IPS DF 4.7 (cell line): ENCODE results near the gene SNX13.
"Not testable (repeated sequence)": the region's sequence is repeated elsewhere in the genome, so short reads cannot be mapped to it uniquely, and the experiment has no call there.

Experiments
- DNase-seq: peaks from one replicate; pipeline ENCODE4 v3.0.0-alpha.2; 2013; ENCODE audit warnings: low spot score; ENCODE audit errors: extremely low read depth

Gene SNX13

GRCh38 chr7:17854261-17855047 is 85.8 kb downstream of the SNX13 start:
- no peak for DNase-seq

DNA sequence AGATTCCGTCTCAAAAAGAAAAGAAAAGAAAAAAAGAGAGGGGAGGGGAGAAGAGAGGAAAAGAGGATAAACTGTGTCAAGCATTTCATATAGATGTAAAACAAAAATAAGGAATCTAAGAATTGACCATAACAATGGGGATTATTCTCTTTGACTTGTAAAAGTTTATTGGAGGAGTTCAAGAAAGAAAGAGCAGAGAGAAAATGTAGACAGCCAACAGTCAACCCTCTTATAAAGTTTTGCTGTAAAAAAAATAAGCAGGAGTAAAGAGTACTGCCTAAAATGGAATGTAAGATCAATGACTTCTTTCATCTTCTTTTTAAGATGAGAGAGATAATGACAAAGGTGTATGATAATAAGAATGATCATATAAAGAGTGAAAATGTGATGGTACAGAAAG is 87.9 kb downstream of the SNX13 start:
- DNase-seq, result no peak

- no peak for DNase-seq
Measured at GRCh38 chr7:17849504-17849903, 90.8 kb downstream of the SNX13 start.

GRCh38 chr7:17848516-17848915 is 91.8 kb downstream of the SNX13 start:
- no peak for DNase-seq

- no peak for DNase-seq
Measured at GRCh38 chr7:17846935-17847334, 93.4 kb downstream of the SNX13 start.

DNA sequence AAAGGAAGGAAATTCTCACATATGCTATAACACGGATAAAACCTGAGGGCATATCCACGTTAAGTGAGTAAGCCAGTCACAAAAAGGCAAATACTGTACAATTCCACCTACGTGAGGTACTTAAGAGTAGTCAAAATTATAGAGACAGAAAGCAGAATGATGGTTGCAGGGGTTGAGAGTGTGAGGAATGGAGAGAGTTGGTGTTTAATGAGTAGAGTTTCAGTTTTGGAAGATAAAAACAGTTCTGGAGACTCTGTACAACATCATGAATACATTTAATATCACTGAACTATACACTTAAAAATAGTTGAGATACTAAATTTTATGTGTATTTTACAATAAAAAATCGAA is 95.1 kb downstream of the SNX13 start:
- no peak for DNase-seq

DNA sequence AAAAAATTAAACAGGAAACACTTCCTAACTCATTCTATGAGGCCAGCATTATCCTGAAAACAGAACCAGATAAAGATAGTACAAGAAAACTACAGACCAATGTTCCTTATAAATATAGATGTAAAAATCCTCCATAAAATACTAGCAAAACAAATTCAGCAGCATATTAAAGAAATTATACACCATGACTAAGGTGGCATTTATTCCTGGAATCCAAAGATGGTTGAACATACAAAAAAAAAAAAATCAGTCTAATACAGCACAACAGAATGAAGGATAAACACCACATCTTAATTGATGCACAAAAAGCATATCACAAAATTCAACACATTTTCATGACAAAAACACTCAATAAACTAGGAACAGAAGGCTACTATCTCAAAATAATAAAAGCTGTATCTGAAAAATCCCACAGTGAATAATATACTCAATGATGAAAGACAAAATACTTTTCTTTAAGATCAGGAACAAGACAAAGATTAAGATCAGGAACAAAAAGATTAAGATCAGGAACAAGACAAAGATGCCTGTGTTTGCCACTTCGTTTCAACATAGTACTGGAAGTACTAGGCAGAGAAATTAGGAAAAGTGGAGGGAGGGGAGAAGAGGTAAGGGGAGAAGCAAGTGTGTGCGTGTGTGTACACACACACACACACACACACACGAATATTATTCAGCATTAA is 95.6 kb downstream of the SNX13 start:
- no peak for DNase-seq

DNA sequence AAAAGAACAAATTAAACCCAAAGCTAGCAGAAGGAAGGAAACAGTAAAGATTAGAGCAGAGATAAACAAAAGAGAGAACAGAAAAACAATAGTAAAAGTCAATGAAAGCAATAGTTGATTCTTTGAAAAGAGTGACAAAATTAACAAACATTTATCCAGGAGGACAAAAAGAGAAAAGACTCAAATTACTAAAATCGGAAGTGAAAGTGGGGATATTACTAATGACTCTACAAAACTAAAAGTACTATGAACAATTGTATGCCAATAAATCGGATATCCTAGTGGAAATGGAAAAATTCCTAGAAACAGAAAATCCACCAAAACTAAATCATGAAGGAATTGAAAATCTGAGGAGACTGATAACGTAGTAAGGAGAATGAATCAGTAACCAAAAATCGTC is 96.3 kb downstream of the SNX13 start:
- DNase-seq, result no peak

DNA sequence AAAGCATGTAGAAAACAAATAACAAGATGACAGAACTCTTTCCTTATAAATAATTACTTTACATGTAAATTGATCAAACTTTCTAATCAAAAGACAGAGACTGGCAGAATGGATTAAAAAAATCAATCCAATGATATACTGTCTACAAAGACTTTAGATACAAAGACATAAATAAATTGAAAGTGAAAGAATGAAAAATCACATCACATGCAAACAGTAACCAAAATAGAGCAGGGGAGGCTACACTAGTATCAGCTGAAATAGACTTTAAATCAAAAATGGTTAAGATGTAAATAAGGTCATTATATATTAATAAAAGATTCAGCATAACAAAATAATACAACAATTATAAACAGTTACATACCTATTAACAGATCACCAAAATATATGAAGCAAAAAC is 97.3 kb downstream of the SNX13 start:
- DNase-seq, result no peak

GRCh38 chr7:17832820-17833355 is 107.4 kb downstream of the SNX13 start:
- DNase-seq, result no peak

GRCh38 chr7:17832242-17832641 is 108.1 kb downstream of the SNX13 start:
- DNase-seq, result no peak

- DNase-seq, result no peak
Measured at GRCh38 chr7:17830206-17830605, 110.1 kb downstream of the SNX13 start.

- no peak for DNase-seq
Measured at GRCh38 chr7:17829001-17829400, 111.3 kb downstream of the SNX13 start.

- DNase-seq, result no peak
Measured at GRCh38 chr7:17822547-17823173, 117.6 kb downstream of the SNX13 start.

DNA sequence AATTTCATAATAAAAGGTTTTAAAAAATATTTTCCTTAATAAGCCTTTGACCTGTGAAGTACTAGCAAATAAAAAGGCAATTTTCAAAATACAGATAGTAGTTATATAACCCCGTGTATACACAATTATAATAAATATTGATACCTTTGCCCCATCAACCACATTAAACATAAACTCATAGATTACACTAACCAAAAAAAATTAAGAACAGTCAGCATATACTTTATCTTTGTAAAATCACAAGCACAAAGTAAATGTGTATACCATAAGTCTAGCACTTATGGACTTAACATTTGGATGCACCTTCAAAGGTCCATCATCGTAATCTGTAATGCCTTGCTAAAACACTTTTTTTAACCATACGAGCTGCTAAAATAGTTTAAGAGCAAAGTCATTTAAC is 123.4 kb downstream of the SNX13 start:
- no peak for DNase-seq

GRCh38 chr7:17815318-17815717 is 125.0 kb downstream of the SNX13 start:
- no peak for DNase-seq

DNA sequence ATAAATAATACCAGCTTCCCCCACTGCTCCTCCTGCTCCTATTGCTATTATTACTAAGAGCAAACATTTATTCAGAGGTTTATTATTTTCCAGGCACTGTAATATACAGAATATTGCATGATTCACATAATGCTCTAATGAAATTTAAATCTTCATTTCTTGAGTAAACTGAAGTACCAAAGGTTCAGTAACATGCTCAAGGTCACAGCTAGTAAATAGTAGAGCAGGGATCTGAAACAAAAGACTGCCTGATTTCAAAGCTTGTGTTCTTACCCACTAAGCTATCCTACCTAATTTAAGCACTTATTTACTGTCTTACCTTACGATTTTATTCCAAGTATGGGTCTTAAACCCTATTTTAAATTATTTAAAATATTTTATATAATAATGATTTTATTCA is 126.2 kb downstream of the SNX13 start:
- no peak for DNase-seq

DNA sequence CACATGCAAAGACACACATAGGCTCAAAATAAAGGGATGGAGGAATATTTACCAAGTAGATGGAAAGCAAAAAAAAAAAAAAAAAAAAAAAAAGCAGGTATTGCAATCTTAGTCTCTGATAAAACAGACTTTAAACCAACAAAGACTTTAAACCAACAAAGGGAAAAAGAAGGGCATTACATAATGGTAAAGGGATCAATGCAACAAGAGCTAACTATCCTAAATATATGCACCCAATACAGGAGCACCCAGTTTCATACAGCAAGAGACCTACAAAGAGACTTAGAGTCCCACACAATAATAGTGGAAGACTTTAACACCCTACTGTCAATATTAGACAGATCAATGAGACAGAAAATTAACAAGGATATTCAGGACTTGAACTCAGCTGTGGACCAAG is 131.1 kb downstream of the SNX13 start:
- DNase-seq, result not testable (repeated sequence)

DNA sequence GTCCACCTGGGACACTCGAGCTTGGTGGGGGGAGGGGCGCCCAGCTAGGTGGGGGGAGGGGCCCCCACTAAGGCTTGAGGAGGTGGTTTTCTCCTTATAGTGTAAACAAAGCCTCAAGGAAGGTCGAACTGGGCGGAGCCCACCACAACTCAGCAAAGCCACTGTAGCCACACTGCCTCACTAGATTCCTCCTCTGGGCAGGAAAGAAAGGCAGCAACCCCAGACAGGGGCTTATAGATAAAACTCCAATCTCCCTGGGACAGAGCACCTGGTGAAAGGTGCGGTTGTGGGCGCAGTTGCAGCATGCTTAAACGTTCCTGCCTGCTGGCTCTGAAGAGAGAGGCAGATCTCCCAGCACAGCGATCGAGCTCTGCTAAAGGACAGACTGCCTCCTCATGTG is 133.1 kb downstream of the SNX13 start:
- no peak for DNase-seq

- no peak for DNase-seq
Measured at GRCh38 chr7:17806631-17807030, 133.7 kb downstream of the SNX13 start.

DNA sequence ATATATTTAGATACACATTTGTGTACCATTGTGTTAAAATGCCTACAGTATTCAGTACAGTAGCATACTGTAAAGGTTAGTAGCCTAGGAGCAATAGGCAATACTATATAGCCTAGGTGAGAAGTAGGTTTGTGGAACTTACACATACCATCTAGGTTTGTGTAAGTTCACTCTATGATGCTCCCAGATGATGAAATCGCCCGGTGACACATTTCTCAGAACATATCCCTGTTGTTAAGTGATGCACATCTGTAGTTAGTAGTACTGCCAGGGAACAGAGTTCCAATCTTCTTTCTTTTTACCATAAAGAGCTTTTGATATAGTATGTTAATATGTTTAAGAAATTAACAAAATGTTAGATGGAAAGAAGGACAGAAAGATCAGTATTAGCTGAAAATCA is 138.2 kb downstream of the SNX13 start:
- DNase-seq, result no peak
